NCI-H510A treated with DMSO at 0.1 percent for 48 hours (cell line): ENCODE measurements around the gene GOLGA8J.
"Not testable (repeated sequence)": the region's sequence is repeated elsewhere in the genome, so short reads cannot be mapped to it uniquely, and the experiment has no call there.

Experiments
- DNase-seq: peaks from one replicate; lab custom pipeline; 2025; lab: John Stamatoyannopoulos, UW

GOLGA8J gene

DNA sequence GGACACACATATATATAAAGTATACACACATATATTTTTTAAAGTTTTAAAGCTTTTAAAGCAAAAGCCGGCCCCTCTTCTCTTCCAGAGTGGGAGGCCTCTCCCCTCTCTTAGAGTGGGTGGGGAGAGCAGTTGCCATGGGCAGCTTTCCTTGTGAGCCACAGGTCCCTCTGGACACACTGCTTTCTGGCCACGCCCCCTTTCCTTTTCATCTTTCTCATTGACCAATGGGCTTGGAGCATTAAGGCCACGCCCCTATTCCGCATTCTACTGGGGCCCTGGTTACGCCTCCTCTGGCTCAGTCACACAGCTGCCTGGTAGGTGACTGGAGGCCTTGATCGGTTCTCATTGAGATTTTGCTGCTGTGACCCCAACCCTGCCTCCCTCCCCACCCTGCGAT is at the start of gene GOLGA8J:
Gene GOLGA8J (plus strand): TSS at position 301 of the 400 bp plus-strand sequence. CDS start 98 bp downstream, at position 399.
- not testable (repeated sequence) for DNase-seq

DNA sequence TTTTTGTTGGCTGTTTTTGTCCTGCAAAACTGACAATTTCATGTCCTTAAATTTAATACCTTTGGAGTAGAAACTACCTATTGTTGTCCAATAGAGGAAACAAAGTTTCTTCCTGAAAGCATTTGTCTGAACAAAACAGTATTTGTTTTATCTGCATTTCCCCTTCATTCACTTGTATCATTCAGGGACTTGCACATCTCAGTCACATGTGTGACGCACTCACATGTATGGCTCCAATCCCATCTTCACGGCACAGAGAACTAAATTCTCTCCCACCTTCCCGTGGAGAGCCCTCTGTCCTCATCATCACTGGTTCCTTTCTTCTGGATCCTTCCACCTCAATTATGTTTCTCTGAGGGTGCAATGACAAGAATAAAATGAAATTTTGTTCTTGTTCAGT is 49.5 kb upstream of the GOLGA8J start:
- no peak for DNase-seq

- no peak for DNase-seq
Measured at GRCh38 chr15:30033763-30034162, 49.0 kb upstream of the GOLGA8J start.

DNA sequence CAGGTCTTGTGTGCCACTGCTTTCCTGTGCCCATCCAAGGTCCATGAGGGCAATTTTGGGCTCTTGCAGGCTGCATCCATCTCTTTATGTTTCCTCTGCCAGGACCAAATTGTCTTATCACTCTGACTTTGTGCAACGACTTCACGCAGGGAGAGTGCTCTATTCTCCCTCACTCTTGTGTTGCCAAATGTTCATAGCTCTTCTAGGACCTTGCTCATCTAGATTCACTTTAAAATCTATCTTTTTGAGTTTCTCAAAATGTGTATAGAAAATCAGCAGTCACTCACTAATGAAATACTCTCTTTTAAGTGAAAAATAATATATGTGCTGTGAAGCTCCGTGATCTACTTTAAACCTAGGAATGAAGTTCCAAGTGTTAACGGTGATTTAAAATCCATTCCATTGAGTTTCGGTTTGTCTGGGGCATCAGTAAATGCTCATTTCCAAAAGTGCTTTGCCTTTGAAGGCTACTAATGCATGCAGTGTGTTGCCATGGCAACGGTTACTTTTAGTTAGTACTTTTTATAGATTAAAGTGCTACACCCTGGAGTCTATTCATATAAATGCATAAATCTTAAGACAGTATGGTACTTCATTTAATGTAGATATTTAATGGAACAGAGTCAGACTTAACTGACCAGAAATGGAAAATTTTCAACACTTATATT is 46.6 kb upstream of the GOLGA8J start:
- DNase-seq = no peak

- peak; percentile 1 for DNase-seq
Measured at GRCh38 chr15:30038667-30039523, 43.9 kb upstream of the GOLGA8J start.

DNA sequence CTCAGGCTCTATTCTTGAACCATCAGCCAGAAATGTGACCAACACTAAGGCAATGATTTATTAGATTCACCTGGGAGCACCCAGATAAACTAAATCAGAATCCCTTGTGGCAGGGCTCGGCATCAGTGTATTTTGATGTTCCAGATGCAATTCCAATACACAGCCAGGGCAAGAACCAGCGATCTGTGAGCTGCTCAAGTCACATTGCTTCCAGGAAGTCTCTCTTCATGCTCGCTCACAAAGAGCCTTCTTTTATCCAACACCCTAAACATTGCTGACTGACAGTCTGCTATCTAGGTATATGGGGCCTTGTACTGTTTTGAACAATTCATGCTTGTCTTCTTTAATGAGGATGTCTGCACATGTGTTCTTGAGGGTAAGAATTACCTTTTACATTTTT is 40.9 kb upstream of the GOLGA8J start:
- DNase-seq = no peak

DNA sequence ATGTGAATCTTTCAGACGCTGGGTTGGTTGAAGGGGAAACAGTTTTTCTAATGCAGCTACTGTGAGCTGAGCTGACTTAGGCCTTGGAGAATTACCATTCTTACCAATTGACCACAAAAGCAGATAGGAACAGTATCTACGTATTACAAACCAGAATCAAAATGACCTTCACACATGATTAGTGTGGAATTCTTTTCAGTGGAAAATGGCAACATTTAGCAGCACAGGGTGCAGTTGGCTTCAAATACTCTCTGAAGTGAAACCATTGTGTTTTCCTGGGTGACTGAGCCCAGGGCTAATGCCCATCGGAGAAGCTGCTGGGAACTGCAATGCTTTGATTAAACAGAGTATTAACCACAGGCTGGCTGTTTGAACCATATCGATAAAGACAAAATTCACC is 40.2 kb upstream of the GOLGA8J start:
- DNase-seq = no peak

GRCh38 chr15:30043211-30043655 is 39.5 kb upstream of the GOLGA8J start:
- DNase-seq = peak; percentile 3

DNA sequence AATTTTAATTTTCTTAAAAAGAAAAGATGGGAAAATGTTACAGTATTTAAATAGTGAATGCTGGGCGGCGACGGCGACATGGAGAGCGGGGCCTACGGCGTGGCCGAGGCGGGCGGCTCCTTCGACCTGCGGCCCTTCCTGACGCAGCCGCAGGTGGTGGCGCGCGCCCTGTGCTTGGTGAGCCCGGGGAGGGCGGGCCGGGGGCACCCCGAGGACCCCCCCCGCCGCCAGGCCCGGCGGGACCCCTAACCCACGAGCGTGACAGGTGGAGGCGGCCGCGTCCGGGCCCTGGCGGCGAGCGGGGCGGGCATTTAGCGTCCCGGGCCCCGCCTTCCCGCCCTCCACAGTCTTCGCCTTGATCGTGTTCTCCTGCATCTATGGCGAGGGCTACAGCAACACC is 38.4 kb upstream of the GOLGA8J start:
- no peak for DNase-seq

DNA sequence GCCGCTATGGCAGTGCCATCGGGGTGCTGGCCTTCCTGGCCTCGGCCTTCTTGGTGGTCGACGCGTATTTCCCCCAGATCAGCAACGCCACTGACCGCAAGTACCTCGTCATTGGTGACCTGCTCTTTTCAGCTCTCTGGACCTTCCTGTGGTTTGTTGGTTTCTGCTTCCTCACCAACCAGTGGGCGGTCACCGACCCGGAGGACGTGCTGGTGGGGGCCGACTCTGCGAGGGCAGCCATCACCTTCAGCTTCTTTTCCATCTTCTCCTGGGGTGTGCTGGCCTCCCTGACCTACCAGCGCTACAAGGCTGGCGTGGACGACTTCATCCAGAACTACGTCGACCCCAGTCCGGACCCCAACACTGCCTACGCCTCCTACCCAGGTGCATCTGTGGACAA is 37.9 kb upstream of the GOLGA8J start:
- not testable (repeated sequence) for DNase-seq

DNA sequence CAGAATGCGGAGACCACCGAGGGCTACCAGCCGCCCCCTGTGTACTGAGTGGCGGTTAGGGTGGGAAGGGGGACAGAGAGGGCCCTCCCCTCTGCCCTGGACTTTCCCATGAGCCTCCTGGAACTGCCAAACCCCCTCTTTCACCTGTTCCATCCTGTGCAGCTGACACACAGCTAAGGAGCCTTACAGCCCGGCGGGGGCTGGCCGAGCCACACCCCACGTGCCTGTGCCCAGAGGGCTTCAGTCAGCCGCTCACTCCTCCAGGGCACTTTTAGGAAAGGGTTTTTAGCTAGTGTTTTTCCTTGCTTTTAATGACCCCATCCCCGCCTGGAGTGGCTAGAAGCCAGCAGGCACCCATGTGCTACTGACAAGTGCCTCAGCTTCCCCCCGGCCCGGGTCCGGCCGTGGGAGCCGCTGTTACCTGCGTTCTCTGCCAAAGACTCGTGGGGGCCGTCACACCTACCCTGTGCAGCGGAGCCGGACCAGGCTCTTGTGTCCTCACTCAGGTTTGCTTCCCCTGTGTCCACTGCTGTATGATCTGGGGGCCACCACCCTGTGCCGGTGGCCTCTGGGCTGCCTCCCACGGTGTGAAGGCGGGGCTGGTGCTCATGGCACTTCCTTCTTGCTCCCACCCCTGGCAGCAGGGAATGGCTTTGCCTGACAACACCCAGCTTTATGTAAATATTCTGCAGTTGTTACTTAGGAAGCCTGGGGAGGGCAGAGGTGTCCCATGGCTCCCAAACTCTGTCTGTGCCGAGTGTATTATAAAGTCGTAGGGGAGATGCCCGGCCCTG is 37.3 kb upstream of the GOLGA8J start:
- peak; percentile 0 for DNase-seq

DNA sequence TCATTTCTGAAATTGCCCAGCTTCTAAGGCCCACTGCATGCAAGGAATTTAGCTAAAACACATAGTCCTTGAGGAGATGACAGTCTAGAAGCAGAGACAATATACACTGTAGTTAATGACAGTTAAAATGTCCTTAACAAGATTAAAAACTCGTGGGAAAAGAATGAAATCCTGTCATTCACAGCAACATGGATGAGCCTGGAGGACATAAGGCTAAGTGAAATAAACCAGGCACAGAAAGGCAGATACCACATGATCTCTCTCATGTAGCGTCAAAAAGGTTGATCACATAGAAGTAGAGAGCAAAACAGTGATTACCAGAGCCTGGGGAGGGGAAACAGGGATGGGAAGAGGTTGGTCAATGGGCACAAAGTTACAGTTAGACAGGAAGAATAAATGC is 36.3 kb upstream of the GOLGA8J start:
- DNase-seq = no peak

DNA sequence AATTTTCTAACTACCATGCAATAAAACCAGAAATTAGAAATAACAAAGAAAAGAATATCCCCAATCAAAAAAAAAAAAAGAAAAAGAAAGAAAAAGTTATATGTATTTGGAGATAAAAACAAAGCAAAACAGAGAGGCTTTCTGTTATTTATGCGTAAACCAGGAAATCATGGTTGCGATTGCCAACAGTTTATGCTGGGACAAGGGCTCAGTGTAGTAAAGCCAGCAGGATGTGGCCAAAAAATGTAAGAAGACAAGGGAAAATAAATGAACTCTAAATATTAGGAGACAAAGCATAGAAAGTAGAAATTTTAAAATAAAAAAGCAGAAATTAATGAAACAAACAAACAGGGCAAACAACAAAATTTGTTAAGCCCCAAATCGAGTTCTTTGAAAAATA is 27.2 kb upstream of the GOLGA8J start:
- DNase-seq = no peak

DNA sequence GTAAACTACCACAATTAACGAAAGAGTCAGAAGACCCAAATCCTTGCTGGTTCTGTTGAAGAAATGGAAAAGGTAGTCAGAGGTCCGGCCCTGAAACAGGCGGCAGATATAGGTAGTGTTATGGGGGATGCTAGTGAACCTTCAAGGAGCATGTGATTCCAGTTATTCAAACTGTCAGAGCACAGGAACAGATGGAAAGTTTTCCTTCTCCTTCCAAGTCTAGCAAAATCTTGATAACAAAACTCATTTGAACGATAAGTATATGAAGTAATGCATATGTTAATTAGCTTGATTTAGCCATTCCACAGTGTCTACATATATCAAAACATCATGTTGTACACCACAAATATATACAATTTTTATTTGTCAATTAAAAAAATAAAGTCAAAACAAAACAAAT is 26.6 kb upstream of the GOLGA8J start:
- DNase-seq = no peak

- no peak for DNase-seq
Measured at GRCh38 chr15:30059771-30060170, 23.0 kb upstream of the GOLGA8J start.

GRCh38 chr15:30062881-30063280 is 19.9 kb upstream of the GOLGA8J start:
- DNase-seq = no peak

GRCh38 chr15:30063835-30064546 is 18.8 kb upstream of the GOLGA8J start:
- DNase-seq = no peak

DNA sequence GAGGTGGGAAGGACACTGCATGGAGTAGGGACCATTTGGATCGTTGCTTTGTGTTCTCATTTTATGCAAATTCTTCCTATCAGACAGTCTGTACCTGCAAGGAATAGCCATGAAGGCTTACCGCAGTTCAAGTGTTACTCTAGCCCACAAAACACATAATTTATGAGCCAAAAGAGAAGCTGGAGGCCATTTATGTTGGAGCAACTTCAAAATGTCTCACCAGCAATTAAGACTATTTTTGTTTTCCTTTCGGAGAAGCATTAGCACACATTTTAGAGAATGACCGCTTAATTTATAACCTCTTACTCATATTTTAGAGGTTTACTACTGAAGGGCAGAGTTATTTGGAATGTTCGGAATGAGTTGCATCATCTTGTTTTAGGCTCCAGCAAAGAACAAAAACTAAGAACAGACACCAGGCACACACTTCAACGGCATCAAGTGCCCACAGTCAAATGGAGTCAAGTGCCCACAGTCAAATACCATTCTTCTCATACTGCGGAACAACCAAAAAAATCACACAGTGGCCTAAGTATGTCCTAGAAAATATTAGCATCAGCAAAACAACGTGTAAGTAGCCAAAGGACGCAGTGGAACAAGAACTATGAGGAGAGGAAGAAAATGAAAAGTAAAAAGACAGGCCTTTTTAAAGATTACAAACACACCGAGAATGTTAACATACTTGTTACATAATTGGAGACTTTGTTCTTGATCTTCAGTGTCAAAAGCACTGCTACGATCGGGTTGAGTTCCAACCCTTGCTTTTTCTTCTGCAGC is 17.5 kb upstream of the GOLGA8J start:
- peak; percentile 14 for DNase-seq

DNA sequence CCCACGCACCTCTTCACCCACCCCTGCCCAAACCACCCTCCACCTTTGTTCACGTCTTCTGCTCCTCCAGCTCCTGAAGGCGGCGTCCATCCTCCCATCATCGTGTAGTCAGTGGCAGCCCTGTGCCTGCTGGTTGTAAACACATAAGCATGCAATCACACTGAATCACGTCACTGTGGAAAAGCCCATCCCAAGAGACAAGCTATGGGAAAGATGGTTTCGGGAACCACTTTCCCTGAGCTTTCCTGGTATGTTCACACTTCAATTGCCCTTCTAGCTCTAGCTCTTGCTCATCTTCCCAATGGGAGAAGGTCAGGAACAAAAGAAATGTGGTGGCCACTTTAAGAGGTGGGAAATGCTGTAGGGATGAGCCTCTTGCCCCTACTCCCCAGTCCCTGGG is 14.4 kb upstream of the GOLGA8J start:
- DNase-seq = no peak

- no peak for DNase-seq
Measured at GRCh38 chr15:30072630-30073029, 10.1 kb upstream of the GOLGA8J start.

- DNase-seq = no peak
Measured at GRCh38 chr15:30073915-30074314, 8.8 kb upstream of the GOLGA8J start.
